HUES48 (cell line): ENCODE data around the gene THBS2.

Source experiments
- H3K27ac ChIP-seq: one replicate; pipeline ENCODE4 v1.7.0; 2013; ENCODE audit warnings: low read depth, low read length, inconsistent platforms
- H3K27me3 ChIP-seq: 2 replicates; pipeline ENCODE4 v1.6.1; 2013; ENCODE audit warnings: mild to moderate bottlenecking, low read length; ENCODE audit not compliant: control insufficient read depth, insufficient read depth
- H3K36me3 ChIP-seq: 2 replicates; pipeline ENCODE4 v1.6.1; 2013; ENCODE audit warnings: low read length; ENCODE audit not compliant: control insufficient read depth, insufficient read depth
- H3K4me1 ChIP-seq: 2 replicates; pipeline ENCODE4 v1.6.1; 2013; ENCODE audit warnings: mild to moderate bottlenecking, low read length; ENCODE audit not compliant: control insufficient read depth, insufficient read depth
- H3K4me3 ChIP-seq: 2 replicates; pipeline ENCODE4 v1.5.1; 2013; ENCODE audit warnings: mild to moderate bottlenecking, low read depth, low read length
- H3K9ac ChIP-seq: 2 replicates; pipeline ENCODE4 v1.6.1; 2013; ENCODE audit warnings: mild to moderate bottlenecking, low read depth, low read length, moderate library complexity
- H3K9me3 ChIP-seq: 2 replicates; pipeline ENCODE4 v1.6.1; 2013; ENCODE audit warnings: low read length; ENCODE audit not compliant: control insufficient read depth, insufficient read depth

The THBS2 gene

GRCh38 chr6:169249057-169249456 is 4.6 kb downstream of the THBS2 start:
- H3K9me3 ChIP-seq, result no peaks in the 10 kb centered on the region
- H3K36me3 ChIP-seq, result peaks cover 32% of the 10 kb centered on the region
- no peak overlapping the region for H3K4me3 ChIP-seq
- H3K27me3 ChIP-seq, result peaks cover 15% of the 10 kb centered on the region
- H3K4me1 ChIP-seq, result peaks cover 29% of the 10 kb centered on the region
- no peak overlapping the region for H3K27ac ChIP-seq
- H3K9ac ChIP-seq, result no peak overlapping the region

- Histone ChIP-seq H3K9me3 (no peaks in the 10 kb centered on the region), H3K27me3 (peaks cover 10% of the 10 kb centered on the region), H3K27ac (no peak overlapping the region), H3K4me3 (no peak overlapping the region), H3K9ac (no peak overlapping the region), H3K36me3 (peaks cover 32% of the 10 kb centered on the region), H3K4me1 (peaks cover 24% of the 10 kb centered on the region)
Observed at GRCh38 chr6:169248521-169248971, 5.1 kb downstream of the THBS2 start.

- no peaks in the 10 kb centered on the region for H3K9me3 ChIP-seq
- no peak overlapping the region for H3K4me3 ChIP-seq
- H3K9ac ChIP-seq, result no peak overlapping the region
- no peak overlapping the region for H3K27ac ChIP-seq
- H3K4me1 ChIP-seq, result peaks cover 20% of the 10 kb centered on the region
- H3K27me3 ChIP-seq, result peaks cover 5% of the 10 kb centered on the region; the same call in 1 of the 2 replicates
- H3K36me3 ChIP-seq, result peaks cover 32% of the 10 kb centered on the region
Observed at GRCh38 chr6:169247991-169248390, 5.7 kb downstream of the THBS2 start.

- peaks cover 4% of the 10 kb centered on the region; the same call in 1 of the 2 replicates for H3K27me3 ChIP-seq
- no peaks in the 10 kb centered on the region for H3K9me3 ChIP-seq
- peaks cover 32% of the 10 kb centered on the region for H3K36me3 ChIP-seq
- no peak overlapping the region for H3K4me3 ChIP-seq
- H3K27ac ChIP-seq, result no peak overlapping the region
- no peak overlapping the region for H3K9ac ChIP-seq
- H3K4me1 ChIP-seq, result peaks cover 20% of the 10 kb centered on the region
Observed at GRCh38 chr6:169247419-169247818, 6.2 kb downstream of the THBS2 start.

DNA sequence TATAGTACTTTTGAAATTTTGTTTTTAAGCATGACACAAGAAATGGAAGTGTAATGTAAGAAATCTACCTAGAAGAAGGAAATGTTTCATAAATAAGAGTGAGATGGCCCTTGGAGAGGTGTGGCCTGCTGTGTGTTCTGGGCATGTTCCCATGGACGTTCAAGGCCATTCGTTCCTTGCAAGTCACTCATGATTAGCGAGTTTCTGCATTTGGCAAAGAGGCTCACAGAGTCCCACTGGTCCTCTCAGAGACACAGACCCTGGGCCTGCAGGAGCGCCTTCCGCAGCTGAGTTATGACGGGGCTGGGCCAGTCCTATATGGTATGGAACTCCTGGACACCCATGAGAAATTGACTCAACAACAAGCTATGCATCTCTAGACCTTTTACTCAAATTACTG is 7.2 kb downstream of the THBS2 start:
- no peaks in the 10 kb centered on the region for H3K27me3 ChIP-seq
- no peak overlapping the region for H3K9ac ChIP-seq
- peaks cover 12% of the 10 kb centered on the region for H3K4me1 ChIP-seq
- no peaks in the 10 kb centered on the region for H3K9me3 ChIP-seq
- H3K27ac ChIP-seq, result no peak overlapping the region
- H3K4me3 ChIP-seq, result no peak overlapping the region
- H3K36me3 ChIP-seq, result peaks cover 32% of the 10 kb centered on the region

DNA sequence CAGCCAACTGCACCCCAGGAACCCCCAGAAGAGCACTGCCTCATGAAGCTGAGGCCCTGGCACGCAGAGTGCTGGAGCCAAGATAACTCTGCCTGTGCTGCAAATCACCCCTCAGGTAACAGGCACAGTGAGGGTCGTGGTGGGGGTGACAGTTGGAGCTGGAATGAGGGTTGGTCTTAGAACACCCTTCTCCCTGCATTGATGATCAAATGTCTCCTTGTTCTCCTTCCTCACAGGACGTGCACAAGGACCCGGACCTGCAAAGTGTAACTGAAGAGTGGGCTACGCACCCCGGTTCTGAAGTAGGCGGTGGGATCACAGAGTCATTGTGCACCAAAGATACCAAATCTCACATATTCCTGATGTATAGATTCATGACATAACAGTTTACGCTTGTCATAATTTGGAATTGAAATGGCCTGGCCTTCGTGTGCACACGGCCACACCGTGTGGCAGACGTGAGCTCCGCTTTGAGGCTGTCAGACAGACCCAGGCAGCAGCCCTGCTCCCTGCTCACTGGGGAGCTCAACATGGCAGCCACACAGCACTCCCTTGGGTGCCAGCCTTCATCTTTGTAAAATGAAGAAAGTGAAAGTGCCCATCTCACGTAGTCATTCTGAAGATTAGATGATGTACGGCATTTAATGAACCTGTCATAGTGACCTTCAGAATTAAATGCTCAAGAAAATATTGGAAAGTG is 8.8 kb downstream of the THBS2 start:
- Histone ChIP-seq H3K4me3 (no peak overlapping the region), H3K27ac (no peak overlapping the region), H3K4me1 (no peaks in the 10 kb centered on the region), H3K36me3 (peaks cover 32% of the 10 kb centered on the region), H3K9me3 (no peaks in the 10 kb centered on the region), H3K9ac (no peak overlapping the region), H3K27me3 (no peaks in the 10 kb centered on the region)

- H3K27ac ChIP-seq, result no peak overlapping the region
- H3K27me3 ChIP-seq, result no peaks in the 10 kb centered on the region
- peaks cover 33% of the 10 kb centered on the region for H3K36me3 ChIP-seq
- no peaks in the 10 kb centered on the region for H3K4me1 ChIP-seq
- H3K4me3 ChIP-seq, result no peak overlapping the region
- no peaks in the 10 kb centered on the region for H3K9me3 ChIP-seq
- no peak overlapping the region for H3K9ac ChIP-seq
Observed at GRCh38 chr6:169243661-169244060, 10.0 kb downstream of the THBS2 start.

DNA sequence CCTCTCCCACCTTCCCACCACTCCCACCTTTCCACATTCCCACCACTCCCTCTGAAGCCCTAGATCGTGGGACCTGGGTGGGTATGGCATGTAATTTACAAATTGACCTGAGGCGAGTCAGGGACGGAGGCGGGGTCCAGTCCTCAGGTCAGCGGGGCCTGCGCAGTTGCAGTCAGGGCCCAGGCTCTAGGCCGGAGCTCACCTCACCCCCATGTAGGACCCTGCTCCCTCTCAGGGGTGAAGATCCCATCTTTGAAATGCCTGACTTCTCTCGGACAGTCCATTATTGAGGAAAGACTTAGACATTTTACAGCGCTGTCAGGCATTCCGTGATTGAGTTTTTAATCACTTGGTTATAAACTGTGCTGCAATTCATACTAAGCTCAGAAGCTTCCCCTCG is 10.5 kb downstream of the THBS2 start:
- no peaks in the 10 kb centered on the region for H3K9me3 ChIP-seq
- no peaks in the 10 kb centered on the region for H3K27me3 ChIP-seq
- H3K36me3 ChIP-seq, result peaks cover 30% of the 10 kb centered on the region
- no peaks in the 10 kb centered on the region for H3K4me1 ChIP-seq
- H3K9ac ChIP-seq, result no peak overlapping the region
- H3K4me3 ChIP-seq, result no peak overlapping the region
- H3K27ac ChIP-seq, result no peak overlapping the region

DNA sequence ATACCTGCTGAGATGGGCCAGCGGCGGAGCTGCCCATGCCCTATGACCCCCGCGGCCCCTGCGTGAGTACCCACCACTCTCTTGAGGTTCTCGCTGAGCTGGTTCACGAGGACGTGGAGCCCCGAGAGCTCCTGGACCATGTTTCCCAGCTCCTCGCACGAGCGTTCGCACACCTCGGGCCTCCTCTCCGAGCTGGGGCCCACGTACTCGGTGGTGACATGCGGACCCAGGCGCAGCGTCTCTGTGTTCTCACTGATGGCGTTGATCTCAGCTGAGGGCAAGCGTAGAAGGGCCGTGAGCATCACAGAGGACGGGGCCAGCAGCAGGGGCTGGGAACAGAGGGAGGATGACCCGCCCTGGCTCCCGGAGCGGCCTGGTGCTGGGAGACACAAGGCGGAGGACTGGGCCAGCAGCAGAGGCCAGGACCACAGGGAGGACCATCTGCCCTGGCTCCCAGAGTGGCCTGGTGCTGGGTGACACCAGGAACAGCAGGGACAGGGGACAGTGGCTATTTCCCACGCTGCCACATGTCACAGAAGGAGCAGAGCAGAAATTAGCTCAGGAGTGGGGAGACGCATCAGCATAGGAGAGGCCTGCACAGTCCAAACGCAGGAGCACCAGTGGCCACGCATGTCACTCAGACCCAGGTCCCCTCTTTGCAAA is 11.8 kb downstream of the THBS2 start:
- H3K27ac ChIP-seq, result no peak overlapping the region
- H3K4me1 ChIP-seq, result no peaks in the 10 kb centered on the region
- H3K27me3 ChIP-seq, result no peaks in the 10 kb centered on the region

DNA sequence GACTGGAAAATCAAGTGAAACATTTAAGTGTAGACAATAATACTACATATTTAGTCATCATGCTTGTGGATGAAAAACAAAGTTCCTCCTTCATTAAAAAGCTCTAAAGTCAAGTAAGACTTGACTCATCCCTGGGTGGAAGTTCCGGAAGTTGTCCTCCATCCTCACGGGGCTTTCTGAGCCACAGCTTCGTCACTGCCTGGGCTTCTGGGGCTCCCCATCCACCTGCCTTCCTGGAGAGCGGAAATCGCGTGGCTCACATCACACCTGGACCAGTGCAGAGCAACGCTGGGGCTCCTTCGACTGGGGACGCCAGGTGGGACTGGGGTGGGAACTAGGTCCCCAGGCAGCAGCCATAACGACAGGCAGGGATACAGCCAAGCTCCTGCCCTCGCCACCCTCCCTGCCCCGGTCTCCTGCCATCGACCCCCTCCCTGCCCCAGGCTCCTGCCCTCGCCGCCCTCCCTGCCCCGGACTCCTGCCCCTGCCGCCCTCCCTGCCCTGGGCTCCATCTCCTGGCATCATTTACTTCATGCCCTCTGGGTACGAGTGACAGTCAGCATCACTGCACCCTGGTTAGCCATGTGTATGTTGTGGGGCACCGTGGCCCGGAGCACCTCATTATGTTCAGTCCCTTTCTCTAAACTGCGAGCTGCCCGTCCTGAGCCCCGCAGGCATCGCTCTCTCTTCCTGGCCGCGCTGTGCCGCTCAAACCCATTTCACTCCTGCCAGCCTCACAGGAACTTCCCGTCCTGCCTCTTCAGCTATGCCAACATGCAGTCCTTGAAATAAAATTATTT is 12.9 kb downstream of the THBS2 start:
- Histone ChIP-seq H3K27ac (no peak overlapping the region), H3K4me3 (no peak overlapping the region), H3K36me3 (peaks cover 11% of the 10 kb centered on the region), H3K4me1 (no peaks in the 10 kb centered on the region), H3K9me3 (no peaks in the 10 kb centered on the region), H3K9ac (no peak overlapping the region), H3K27me3 (no peaks in the 10 kb centered on the region)

More for the DNA sequence above, 11.8 kb downstream of the THBS2 start:
- H3K9me3 ChIP-seq, result no peaks in the 10 kb centered on the region
- H3K9ac ChIP-seq, result no peak overlapping the region
- H3K4me3 ChIP-seq, result no peak overlapping the region
- H3K36me3 ChIP-seq, result peaks cover 17% of the 10 kb centered on the region

DNA sequence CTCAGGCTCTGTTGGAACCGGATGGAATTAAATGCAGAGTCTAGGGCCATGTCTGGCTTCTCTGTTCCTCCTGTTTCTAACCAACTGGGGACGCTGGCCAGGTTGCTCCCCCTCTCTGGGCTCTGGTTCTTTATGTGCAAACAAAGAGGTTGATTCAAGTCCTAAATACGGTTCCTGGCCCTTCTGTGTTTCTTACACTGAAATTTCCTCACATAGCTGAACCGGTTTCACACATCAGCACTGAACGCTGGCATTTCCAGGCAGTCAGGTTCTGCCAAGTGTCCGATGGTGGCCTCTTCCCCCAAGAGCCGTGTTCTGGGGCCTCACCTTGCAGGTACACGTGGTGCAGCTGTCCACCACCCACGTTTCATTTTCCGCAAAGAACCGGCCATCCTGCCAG is 13.5 kb downstream of the THBS2 start:
- H3K27ac ChIP-seq, result no peak overlapping the region
- no peak overlapping the region for H3K4me3 ChIP-seq
- H3K27me3 ChIP-seq, result no peaks in the 10 kb centered on the region
- no peaks in the 10 kb centered on the region for H3K4me1 ChIP-seq
- no peak overlapping the region for H3K9ac ChIP-seq
- H3K36me3 ChIP-seq, result peaks cover 9% of the 10 kb centered on the region; the same call in 1 of the 2 replicates
- H3K9me3 ChIP-seq, result no peaks in the 10 kb centered on the region
